H1 (cell line): Measurements from ENCODE around the gene GALK1. TPM values are rescaled to one million over a fixed set of nuclear protein-coding genes. Genes with fewer than 3 reads are reported as not detected.

ENCODE experiments used
- GABPA ChIP-seq: IDR thresholded peaks from 2 replicates; pipeline ENCODE4 v1.6.1; 2011; ENCODE audit warnings: mild to moderate bottlenecking, low read length, moderate library complexity, borderline replicate concordance; ENCODE audit not compliant: insufficient read depth
- KDM1A ChIP-seq: fragments of 200-600, 300-600 bp; sonication (generic); IDR thresholded peaks from 2 replicates; pipeline ENCODE4 v1.7.1; 2016; ENCODE audit warnings: mild to moderate bottlenecking, low read length, borderline replicate concordance
- polyA plus RNA-seq, 7 experiments: library from polyadenylated mRNA; depleted of rRNA in 3 of 7; stranded (reverse) in 5 of 7; unstranded in 2 of 7; fragments of >200 nt in 5 of 7; fragments of 200-250 nt in 2 of 7; gene quantifications; 1 replicate in 5 of 7; 2 replicates in 1 of 7; 4 replicates in 1 of 7; pipeline versions ENCODE4 v1.2.1 to v1.2.3, GENCODE V29; 2011 to 2013; ENCODE audit warnings: missing spikeins in 2 of 7, mixed read lengths in 2 of 7
- total RNA-seq: library from RNA; stranded (reverse); fragmentation: NEBNext Ultra II Directional; extraction: Animal tissue kit (Norgen Biotek cat#: 25700); gene quantifications from 2 replicates; pipeline ENCODE4 v1.2.1, GENCODE V29; 2021

Gene GALK1
- total and polyA plus RNA-seq, 2 of the 8 experiments (the other 6 are each of a cell fraction or from before 2014, with no cell fraction given) = 34.1 to 47.9 TPM

GRCh38 chr17:75808549-75808904 lies 43.5 kb upstream of the GALK1 start (continued):
- TF ChIP-seq GABPA (no peak), KDM1A (no peak)
